BE2C (cell line): Measurements from ENCODE around the gene CCDC158.

Source experiments
- DNase-seq: peaks from one replicate; pipeline ENCODE4 v3.0.0-alpha.2; 2020
- H3K27me3 ChIP-seq: fragments of 250-450 bp; sonication (Bioruptor Pico); 2 replicates; pipeline ENCODE4 v1.5.1; 2020; ENCODE audit warnings: mild to moderate bottlenecking
- H3K36me3 ChIP-seq: fragments of 250-450 bp; sonication (Bioruptor Pico); 2 replicates; pipeline ENCODE4 v1.5.1; 2020; ENCODE audit warnings: mild to moderate bottlenecking
- H3K4me1 ChIP-seq: fragments of 250-450 bp; sonication (Bioruptor Pico); 2 replicates; pipeline ENCODE4 v1.5.1; 2020
- H3K4me3 ChIP-seq: 2 replicates; pipeline ENCODE4 v1.5.1; 2011; ENCODE audit warnings: low read depth, low read length
- H3K9me3 ChIP-seq: fragments of 250-450 bp; sonication (Bioruptor Pico); 2 replicates; pipeline ENCODE4 v1.5.1; 2020
- CTCF ChIP-seq: IDR thresholded peaks from 2 replicates; pipeline ENCODE4 v1.5.1; 2012; ENCODE audit warnings: mild to moderate bottlenecking, low read depth, low read length

Gene CCDC158

GRCh38 chr4:76272073-76272472 is 148.9 kb downstream of the CCDC158 start:
- Histone ChIP-seq H3K9me3 (no peaks in the 10 kb centered on the region), H3K4me3 (no peak overlapping the region), H3K4me1 (no peaks in the 10 kb centered on the region), H3K27me3 (peaks cover 14% of the 10 kb centered on the region), H3K36me3 (no peaks in the 10 kb centered on the region)
- DNase-seq: no peak
- TF ChIP-seq CTCF: no peak

GRCh38 chr4:76271248-76271647 is 149.7 kb downstream of the CCDC158 start:
- H3K4me1 ChIP-seq: no peaks in the 10 kb centered on the region
- H3K27me3 ChIP-seq: peaks cover 14% of the 10 kb centered on the region
- H3K4me3 ChIP-seq: no peak overlapping the region
- H3K36me3 ChIP-seq: no peaks in the 10 kb centered on the region
- no peak for TF ChIP-seq CTCF
- no peaks in the 10 kb centered on the region for H3K9me3 ChIP-seq
- no peak for DNase-seq

- TF ChIP-seq CTCF: no peak
- no peaks in the 10 kb centered on the region for H3K4me1 ChIP-seq
- no peak overlapping the region for H3K4me3 ChIP-seq
- no peak for DNase-seq
- H3K9me3 ChIP-seq: no peaks in the 10 kb centered on the region
- no peaks in the 10 kb centered on the region for H3K36me3 ChIP-seq
- H3K27me3 ChIP-seq: peaks cover 9% of the 10 kb centered on the region
These were observed 150.4 kb downstream of the CCDC158 start for GRCh38 chr4:76270244-76271175.

GRCh38 chr4:76267811-76268210 is 153.1 kb downstream of the CCDC158 start:
- no peaks in the 10 kb centered on the region for H3K4me1 ChIP-seq
- H3K4me3 ChIP-seq: no peak overlapping the region
- H3K9me3 ChIP-seq: no peaks in the 10 kb centered on the region
- no peak for TF ChIP-seq CTCF
- H3K27me3 ChIP-seq: peaks cover 11% of the 10 kb centered on the region
- no peaks in the 10 kb centered on the region for H3K36me3 ChIP-seq
- DNase-seq: no peak

- H3K36me3 ChIP-seq: no peaks in the 10 kb centered on the region
- H3K4me3 ChIP-seq: no peak overlapping the region
- DNase-seq: no peak
- no peaks in the 10 kb centered on the region for H3K4me1 ChIP-seq
- no peaks in the 10 kb centered on the region for H3K9me3 ChIP-seq
- H3K27me3 ChIP-seq: peaks cover 8% of the 10 kb centered on the region
- TF ChIP-seq CTCF: no peak
These were observed 154.3 kb downstream of the CCDC158 start for GRCh38 chr4:76266627-76267026.

- peaks cover 6% of the 10 kb centered on the region; the same call in 1 of the 2 replicates for H3K27me3 ChIP-seq
- H3K4me1 ChIP-seq: no peaks in the 10 kb centered on the region
- DNase-seq: no peak
- no peaks in the 10 kb centered on the region for H3K36me3 ChIP-seq
- H3K9me3 ChIP-seq: no peaks in the 10 kb centered on the region
- H3K4me3 ChIP-seq: no peak overlapping the region
- no peak for TF ChIP-seq CTCF
These were observed 155.2 kb downstream of the CCDC158 start for GRCh38 chr4:76265631-76266218.
